Measurements from ENCODE around the gene CHRNA4. TPM values are rescaled to one million over a fixed set of nuclear protein-coding genes. Genes with fewer than 3 reads are reported as not detected.
"Not testable (repeated sequence)": the region's sequence is repeated elsewhere in the genome, so short reads cannot be mapped to it uniquely, and the experiment has no call there.

The CHRNA4 gene
- total and polyA plus RNA-seq, 12 donors = 0.06 to 0.57 (median 0.26) TPM; not detected in 5

GRCh38 chr20:63308218-63308911 lies 52.8 kb downstream of the CHRNA4 start:
- no peaks in the 10 kb centered on the region for H3K4me1 ChIP-seq (replicated peaks in 1 of 2)
- H3K9me3 ChIP-seq (replicated peaks in 1 of 3) = no peaks in the 10 kb centered on the region
- 61 to 100% (median 71%) methylated on average over 1 to 30 of the region's 30 CpGs for WGBS, 4 donors
- intact Hi-C loops (cut with DNase I) = loop anchor here in 1 of 2 donors (2.0 kb wide), 1 partner anchor 74 kb away; no protein-coding TSS in a partner anchor
- peaks cover 36% of the 10 kb centered on the region for H3K27me3 ChIP-seq
- DNase-seq = no peak
- no peak overlapping the region for H3K4me3 ChIP-seq
- no peak for TF ChIP-seq POLR2A (IDR thresholded peaks at IDR 0.05)
- TF ChIP-seq CTCF (IDR thresholded peaks at IDR 0.05) = no peak
- H3K36me3 ChIP-seq (replicated peaks in 1 of 2) = no peaks in the 10 kb centered on the region
- no peak overlapping the region for H3K27ac ChIP-seq

GRCh38 chr20:63307538-63308217 lies 53.5 kb downstream of the CHRNA4 start:
- Histone ChIP-seq H3K9me3 (replicated peaks in 1 of 3) (no peaks in the 10 kb centered on the region), H3K27me3 (peaks cover 36% of the 10 kb centered on the region), H3K36me3 (replicated peaks in 1 of 2) (no peaks in the 10 kb centered on the region), H3K4me1 (replicated peaks in 1 of 2) (no peaks in the 10 kb centered on the region), H3K4me3 (no peak overlapping the region), H3K27ac (no peak overlapping the region)
- intact Hi-C loops (cut with DNase I) = loop anchor here in 1 of 2 donors (2.0 kb wide), 1 partner anchor 75 kb away; no protein-coding TSS in a partner anchor
- 68 to 79% (median 76%) methylated on average over 9 to 23 of the region's 23 CpGs for WGBS, 4 donors
- DNase-seq = no peak
- TF ChIP-seq CTCF (IDR thresholded peaks at IDR 0.05) (no peak), POLR2A (IDR thresholded peaks at IDR 0.05) (no peak)

GRCh38 chr20:63306673-63307537 lies 54.2 kb downstream of the CHRNA4 start:
- Histone ChIP-seq H3K27ac (no peak overlapping the region), H3K27me3 (peaks cover 36% of the 10 kb centered on the region), H3K9me3 (replicated peaks in 1 of 3) (no peaks in the 10 kb centered on the region), H3K4me1 (replicated peaks in 1 of 2) (no peaks in the 10 kb centered on the region), H3K4me3 (no peak overlapping the region), H3K36me3 (replicated peaks in 1 of 2) (no peaks in the 10 kb centered on the region)
- no peak for DNase-seq
- intact Hi-C loops (cut with DNase I) = no loop called here
- 77 to 92% (median 81%) methylated on average over 11 to 35 of the region's 35 CpGs for WGBS, 4 donors
- TF ChIP-seq CTCF (IDR thresholded peaks at IDR 0.05) = no peak

- DNase-seq; intact Hi-C loops (cut with DNase I): not testable (repeated sequence)
- WGBS, 4 donors = 44 to 69% (median 60%) methylated on average over 1 to 23 of the region's 30 CpGs
Observed at GRCh38 chr20:63305933-63306672, 55.0 kb downstream of the CHRNA4 start.

More at GRCh38 chr20:63305933-63306672, 55.0 kb downstream of the CHRNA4 start:
- H3K27me3 ChIP-seq = peaks cover 36% of the 10 kb centered on the region
- H3K36me3 ChIP-seq (replicated peaks in 1 of 2); H3K9me3 ChIP-seq (replicated peaks in 1 of 3); H3K4me1 ChIP-seq (replicated peaks in 1 of 2); H3K27ac ChIP-seq; H3K4me3 ChIP-seq: not testable (repeated sequence)
